ENCODE results near the gene RIPK3. TPM values are rescaled to one million over a fixed set of nuclear protein-coding genes. Genes with fewer than 3 reads are reported as not detected.
A peak's percentile ranks its signal among the peaks of the same experiment; 100 is the strongest.

RIPK3 gene
- polyA plus RNA-seq, 1 donor from 2014 or later = 14.8 TPM

- no peaks in the 10 kb centered on the region for H3K9me3 Mint-ChIP-seq
- H3K27ac Mint-ChIP-seq = peak overlapping the region; percentile 79 to 93 (median 88)
These were observed 27.8 kb downstream of the RIPK3 start for GRCh38 chr14:24311837-24312615.

DNA sequence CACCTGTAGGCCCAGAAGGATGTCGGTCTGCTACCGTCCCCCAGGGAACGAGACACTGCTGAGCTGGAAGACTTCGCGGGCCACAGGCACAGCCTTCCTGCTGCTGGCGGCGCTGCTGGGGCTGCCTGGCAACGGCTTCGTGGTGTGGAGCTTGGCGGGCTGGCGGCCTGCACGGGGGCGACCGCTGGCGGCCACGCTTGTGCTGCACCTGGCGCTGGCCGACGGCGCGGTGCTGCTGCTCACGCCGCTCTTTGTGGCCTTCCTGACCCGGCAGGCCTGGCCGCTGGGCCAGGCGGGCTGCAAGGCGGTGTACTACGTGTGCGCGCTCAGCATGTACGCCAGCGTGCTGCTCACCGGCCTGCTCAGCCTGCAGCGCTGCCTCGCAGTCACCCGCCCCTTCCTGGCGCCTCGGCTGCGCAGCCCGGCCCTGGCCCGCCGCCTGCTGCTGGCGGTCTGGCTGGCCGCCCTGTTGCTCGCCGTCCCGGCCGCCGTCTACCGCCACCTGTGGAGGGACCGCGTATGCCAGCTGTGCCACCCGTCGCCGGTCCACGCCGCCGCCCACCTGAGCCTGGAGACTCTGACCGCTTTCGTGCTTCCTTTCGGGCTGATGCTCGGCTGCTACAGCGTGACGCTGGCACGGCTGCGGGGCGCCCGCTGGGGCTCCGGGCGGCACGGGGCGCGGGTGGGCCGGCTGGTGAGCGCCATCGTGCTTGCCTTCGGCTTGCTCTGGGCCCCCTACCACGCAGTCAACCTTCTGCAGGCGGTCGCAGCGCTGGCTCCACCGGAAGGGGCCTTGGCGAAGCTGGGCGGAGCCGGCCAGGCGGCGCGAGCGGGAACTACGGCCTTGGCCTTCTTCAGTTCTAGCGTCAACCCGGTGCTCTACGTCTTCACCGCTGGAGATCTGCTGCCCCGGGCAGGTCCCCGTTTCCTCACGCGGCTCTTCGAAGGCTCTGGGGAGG lies 28.9 kb downstream of the RIPK3 start, which contains the start of gene LTB4R:
Gene LTB4R (plus strand): TSS at position 857 of the 959 bp plus-strand sequence. CDS start 4,150 bp downstream, outside the sequence.
- Mint-ChIP-seq H3K4me3 (peak within 1 kb of the TSS; percentile 38 to 93 (median 85)), H3K9me3 (no peaks in the 10 kb centered on the region), H3K27me3 (no peaks in the 10 kb centered on the region), H3K4me1 (peaks cover 21 to 45% (median 38%) of the 10 kb centered on the region in 3 donors), H3K36me3 (no peaks in the 10 kb centered on the region), H3K27ac (peak within 1 kb of the TSS; percentile 89 to 93 (median 92))

More at GRCh38 chr14:24311837-24312615, 27.8 kb downstream of the RIPK3 start:
- Mint-ChIP-seq H3K27me3 (no peaks in the 10 kb centered on the region), H3K4me1 (peaks cover 21 to 45% (median 38%) of the 10 kb centered on the region in 3 donors), H3K4me3 (peak overlapping the region; percentile 38 to 93 (median 85)), H3K36me3 (no peaks in the 10 kb centered on the region)

DNA sequence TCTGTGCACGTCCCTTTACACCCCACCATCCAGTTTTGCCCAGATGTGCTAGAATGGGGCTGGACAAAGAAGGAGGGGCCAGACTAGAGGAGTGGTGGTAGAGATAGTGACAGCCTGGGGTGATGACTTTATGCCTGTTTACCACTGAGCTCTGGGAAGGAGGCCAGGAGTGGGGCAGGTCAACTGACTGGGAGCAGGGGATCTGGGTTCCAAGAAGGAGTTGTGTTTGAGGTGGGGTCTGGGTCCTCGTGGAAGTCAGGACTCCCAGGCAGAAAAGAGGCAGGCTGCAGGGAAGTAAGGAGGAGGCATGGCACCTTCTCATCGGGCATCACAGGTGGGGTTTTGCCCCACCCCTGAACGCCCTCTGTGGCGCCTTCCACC lies 29.5 kb downstream of the RIPK3 start:
- Mint-ChIP-seq H3K4me3 (peak overlapping the region; percentile 38 to 93 (median 85)), H3K9me3 (no peaks in the 10 kb centered on the region), H3K27ac (peak overlapping the region; percentile 89 to 93 (median 92)), H3K4me1 (peaks cover 21 to 45% (median 38%) of the 10 kb centered on the region in 3 donors), H3K36me3 (peaks cover under 1% of the 10 kb centered on the region), H3K27me3 (no peaks in the 10 kb centered on the region)

DNA sequence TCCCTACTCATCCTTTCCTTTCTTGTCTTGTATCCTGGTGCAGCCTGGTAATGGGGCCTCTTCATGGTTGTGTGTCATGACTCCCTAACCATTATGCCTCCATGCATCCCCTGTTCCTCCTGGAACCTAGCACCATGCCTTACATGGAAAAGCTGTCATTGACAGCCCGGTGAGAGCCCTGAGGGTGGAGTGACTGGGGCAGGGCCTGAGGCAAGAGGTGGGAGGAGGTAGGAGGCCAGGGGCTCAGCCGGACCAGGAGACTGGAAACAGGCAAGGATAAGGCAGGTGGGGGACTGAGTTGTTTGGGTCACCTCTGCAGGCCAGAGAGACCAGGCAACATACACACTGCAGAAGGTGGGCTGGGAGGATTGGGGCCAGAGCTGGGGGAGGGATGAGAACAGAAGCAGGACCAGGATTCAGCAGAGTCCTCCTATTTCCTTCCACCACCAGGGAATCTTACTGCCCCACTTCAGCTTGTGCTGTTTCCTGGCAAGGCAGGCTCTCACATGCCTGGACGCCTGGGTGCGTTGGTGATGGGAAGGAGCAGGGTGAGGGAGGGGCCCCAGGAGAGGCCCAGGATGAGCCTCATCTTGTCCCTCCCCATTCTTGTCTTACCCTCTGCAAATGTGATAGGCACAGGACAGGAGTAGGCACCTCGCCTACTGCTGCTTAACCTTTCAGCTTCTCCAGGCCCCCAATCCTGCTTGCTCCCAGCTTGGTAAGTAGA lies 30.1 kb downstream of the RIPK3 start, which contains the start of gene LTB4R2:
Gene LTB4R2 (plus strand): TSS at position 603 of the 727 bp plus-strand sequence. CDS start 525 bp downstream, outside the sequence.
- Mint-ChIP-seq H3K4me1 (peaks cover 21 to 44% (median 39%) of the 10 kb centered on the region in 3 donors), H3K4me3 (peak within 1 kb of the TSS; percentile 38 to 93 (median 85)), H3K27me3 (no peaks in the 10 kb centered on the region), H3K36me3 (peaks cover 2% of the 10 kb centered on the region), H3K9me3 (no peaks in the 10 kb centered on the region), H3K27ac (peak within 1 kb of the TSS; percentile 92 to 93 (median 92))

DNA sequence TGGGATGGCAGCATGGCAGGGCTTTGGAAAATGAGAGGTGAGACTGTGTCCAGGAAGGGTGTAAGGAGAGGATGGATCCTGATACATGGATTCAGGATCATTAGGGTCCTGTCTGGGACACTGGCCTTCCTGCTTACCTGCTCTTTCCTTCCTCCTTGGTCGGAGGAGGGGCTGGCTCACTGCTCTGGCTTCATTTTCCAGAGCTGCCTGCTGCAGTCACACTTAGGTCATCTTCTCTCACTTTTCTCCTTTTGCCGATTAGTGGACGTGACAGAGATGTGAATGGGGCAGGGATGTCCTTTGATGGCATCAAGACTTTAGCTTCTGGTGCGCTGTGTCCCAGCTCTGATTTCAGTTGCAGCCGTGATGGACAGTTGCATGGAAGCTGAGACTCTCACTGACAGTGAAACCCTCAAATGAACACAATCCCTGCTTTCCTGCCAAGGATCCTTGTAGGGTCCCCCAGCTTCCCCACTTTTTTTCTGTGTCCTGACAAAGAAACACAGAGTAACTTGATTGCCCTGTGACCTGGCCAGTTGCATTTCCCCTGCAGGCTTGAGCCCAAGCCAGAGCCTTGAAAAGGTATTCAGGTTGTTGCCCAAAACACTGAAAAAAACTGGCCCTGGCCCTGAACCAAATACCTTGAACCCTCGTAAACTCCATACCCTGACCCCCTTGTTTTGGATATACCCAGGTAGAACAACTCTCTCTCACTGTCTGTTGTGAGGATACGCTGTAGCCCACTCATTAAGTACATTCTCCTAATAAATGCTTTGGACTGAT lies 31.3 kb downstream of the RIPK3 start:
- Mint-ChIP-seq H3K4me3 (peak overlapping the region in 1 of 4 donors; percentile 69), H3K27ac (peak overlapping the region; percentile 2 to 93 (median 92)), H3K4me1 (peaks cover 21 to 36% (median 35%) of the 10 kb centered on the region in 3 donors), H3K9me3 (no peaks in the 10 kb centered on the region), H3K36me3 (peaks cover 6% of the 10 kb centered on the region), H3K27me3 (no peaks in the 10 kb centered on the region)

DNA sequence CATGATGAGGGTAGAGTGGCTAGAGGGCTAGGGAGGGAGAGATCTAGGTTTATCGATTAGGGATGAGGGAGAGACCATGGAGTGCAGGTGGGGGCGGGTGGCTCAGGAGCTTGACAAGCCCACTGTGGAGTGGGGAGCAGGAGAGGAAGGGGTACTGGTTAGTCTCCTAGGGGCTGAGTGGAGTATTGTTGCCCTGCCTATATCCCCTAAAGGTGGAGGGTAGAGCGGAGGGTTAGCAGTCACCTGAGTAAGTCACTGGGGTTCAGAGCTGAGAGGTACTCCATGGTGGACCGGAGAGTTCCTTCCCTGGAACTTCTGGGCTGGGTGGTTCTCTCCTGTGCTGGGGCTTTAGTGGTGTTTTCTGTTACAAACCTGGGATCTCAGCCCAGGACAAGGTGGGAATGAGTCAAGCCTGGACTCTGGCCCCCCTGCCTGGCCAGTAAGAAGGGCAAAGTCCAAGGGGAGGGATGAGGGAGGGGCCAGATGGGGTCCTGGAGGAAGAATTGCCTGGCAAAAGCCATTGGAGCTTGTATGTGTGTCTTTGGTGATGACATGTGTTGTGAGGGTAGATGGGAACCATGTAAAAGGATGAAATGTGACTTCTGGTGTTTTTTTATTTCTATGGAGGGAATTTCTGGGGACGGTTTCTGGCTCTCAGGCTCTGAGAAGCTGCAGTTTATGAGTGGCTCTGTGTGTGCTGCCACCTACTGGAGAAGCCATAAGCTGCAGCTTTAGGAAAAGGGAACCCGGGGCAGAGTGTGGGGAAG lies 32.0 kb downstream of the RIPK3 start, which contains the start of gene CIDEB:
Gene CIDEB (minus strand): TSS at position 403 of the 767 bp plus-strand sequence. CDS start 119 bp downstream, at position 284.
- H3K36me3 Mint-ChIP-seq = peaks cover 6% of the 10 kb centered on the region
- peaks cover 21 to 30% (median 29%) of the 10 kb centered on the region in 3 donors for H3K4me1 Mint-ChIP-seq
- peak within 1 kb of the TSS in 1 of 4 donors; percentile 69 for H3K4me3 Mint-ChIP-seq
- H3K9me3 Mint-ChIP-seq = no peaks in the 10 kb centered on the region
- no peaks in the 10 kb centered on the region for H3K27me3 Mint-ChIP-seq
- peak within 1 kb of the TSS; percentile 2 to 93 (median 92) for H3K27ac Mint-ChIP-seq

DNA sequence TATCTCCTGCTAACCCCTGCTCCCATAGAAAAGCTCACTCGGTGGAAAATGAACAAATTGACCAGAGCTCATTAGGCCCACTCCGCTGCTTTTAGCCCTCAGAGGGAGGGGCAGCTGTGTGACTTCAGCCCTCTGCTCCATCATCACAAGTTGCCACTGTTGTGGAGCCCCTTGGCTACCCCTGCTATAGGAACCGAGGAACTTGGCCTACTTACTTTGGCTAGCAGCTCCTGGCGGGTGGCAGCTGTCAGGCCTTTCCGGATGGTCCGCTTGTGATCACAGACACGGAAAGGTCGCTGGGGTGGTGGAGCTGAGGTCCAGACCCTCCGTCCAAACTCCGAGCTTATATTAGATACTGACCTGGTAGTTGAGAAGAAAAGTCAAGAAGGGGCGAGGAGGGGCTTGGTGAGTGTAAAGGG lies 32.6 kb downstream of the RIPK3 start:
- Mint-ChIP-seq H3K27ac (peak overlapping the region in 1 of 3 donors; percentile 93), H3K9me3 (no peaks in the 10 kb centered on the region), H3K36me3 (peaks cover 6% of the 10 kb centered on the region), H3K4me3 (peak overlapping the region in 1 of 4 donors; percentile 22), H3K27me3 (no peaks in the 10 kb centered on the region), H3K4me1 (peaks cover 18 to 26% (median 24%) of the 10 kb centered on the region in 3 donors)

GRCh38 chr14:24304019-24304387 lies 35.8 kb downstream of the RIPK3 start:
- Mint-ChIP-seq H3K4me3 (peak overlapping the region in 1 of 4 donors; percentile 87), H3K36me3 (peaks cover 6% of the 10 kb centered on the region), H3K9me3 (no peaks in the 10 kb centered on the region), H3K27ac (peak overlapping the region in 1 of 3 donors; percentile 39), H3K27me3 (no peaks in the 10 kb centered on the region), H3K4me1 (peaks cover 21 to 27% (median 27%) of the 10 kb centered on the region in 3 donors)

GRCh38 chr14:24300326-24300980 lies 39.3 kb downstream of the RIPK3 start:
- peaks cover 27 to 39% (median 34%) of the 10 kb centered on the region in 3 donors for H3K4me1 Mint-ChIP-seq
- no peaks in the 10 kb centered on the region for H3K9me3 Mint-ChIP-seq
- peaks cover 6% of the 10 kb centered on the region for H3K36me3 Mint-ChIP-seq
- H3K27me3 Mint-ChIP-seq = no peaks in the 10 kb centered on the region
- H3K4me3 Mint-ChIP-seq = peak overlapping the region; percentile 87 to 99 (median 94)
- H3K27ac Mint-ChIP-seq = peak overlapping the region; percentile 53 to 84 (median 82)

DNA sequence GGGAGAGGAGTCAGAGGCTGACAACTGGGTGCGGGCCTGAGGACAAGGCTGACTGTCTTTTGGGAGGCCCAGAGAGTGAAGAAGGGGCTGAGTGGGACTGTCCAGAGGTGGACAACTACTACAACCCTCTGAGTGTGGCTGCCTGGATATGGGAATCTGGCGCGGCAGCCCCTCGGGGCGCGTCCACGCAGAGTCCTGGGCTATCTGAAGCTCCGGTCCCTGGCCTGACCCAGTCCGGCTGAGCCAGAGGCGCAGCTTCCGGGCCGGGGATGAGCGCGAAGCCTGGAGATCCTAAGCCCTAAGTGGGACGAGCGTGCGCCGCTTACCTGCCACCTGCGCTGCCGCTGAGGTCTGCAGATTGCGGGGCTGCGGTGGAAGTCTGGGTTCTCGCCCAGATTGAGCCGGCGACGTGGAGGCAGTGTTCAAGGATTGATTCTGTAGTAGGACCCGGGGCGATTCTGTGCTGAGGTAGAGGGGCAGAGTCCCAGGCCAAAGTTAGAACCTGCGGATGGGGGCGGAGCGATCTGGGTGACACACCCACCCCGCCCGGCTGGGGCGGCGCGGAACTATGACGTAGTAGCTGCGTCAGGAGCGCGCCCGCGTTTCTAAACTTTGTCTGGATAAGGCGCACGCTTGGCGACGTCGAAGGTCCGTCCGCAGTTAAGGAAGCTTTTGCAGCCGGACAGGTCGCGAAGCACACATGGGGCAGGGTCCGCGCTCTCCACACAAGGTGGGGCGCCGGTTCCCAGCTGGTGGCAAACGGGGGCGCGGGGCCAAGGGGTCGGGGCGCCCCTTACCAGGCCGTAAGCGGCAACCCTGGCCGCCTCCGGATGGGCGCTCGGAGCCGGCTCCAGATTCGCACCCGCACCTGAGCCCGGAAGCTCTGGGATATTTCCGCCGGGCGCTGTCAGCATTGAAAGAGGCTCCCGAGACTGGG lies 40.3 kb downstream of the RIPK3 start, which contains the start of the genes DHRS1 and NOP9:
Gene DHRS1 (minus strand): TSS at position 526 of the 937 bp plus-strand sequence. CDS start 674 bp downstream, outside the sequence.
Gene NOP9 (plus strand): TSS at position 596 of the 937 bp plus-strand sequence. CDS start 105 bp downstream, at position 701.
- H3K4me1 Mint-ChIP-seq = peaks cover 27 to 39% (median 35%) of the 10 kb centered on the region in 3 donors
- no peaks in the 10 kb centered on the region for H3K27me3 Mint-ChIP-seq
- H3K36me3 Mint-ChIP-seq = peaks cover 3% of the 10 kb centered on the region
- peak within 1 kb of the TSS; percentile 87 to 99 (median 94) for H3K4me3 Mint-ChIP-seq
- H3K27ac Mint-ChIP-seq = peak within 1 kb of the TSS; percentile 82 to 98 (median 97)
- no peaks in the 10 kb centered on the region for H3K9me3 Mint-ChIP-seq

DNA sequence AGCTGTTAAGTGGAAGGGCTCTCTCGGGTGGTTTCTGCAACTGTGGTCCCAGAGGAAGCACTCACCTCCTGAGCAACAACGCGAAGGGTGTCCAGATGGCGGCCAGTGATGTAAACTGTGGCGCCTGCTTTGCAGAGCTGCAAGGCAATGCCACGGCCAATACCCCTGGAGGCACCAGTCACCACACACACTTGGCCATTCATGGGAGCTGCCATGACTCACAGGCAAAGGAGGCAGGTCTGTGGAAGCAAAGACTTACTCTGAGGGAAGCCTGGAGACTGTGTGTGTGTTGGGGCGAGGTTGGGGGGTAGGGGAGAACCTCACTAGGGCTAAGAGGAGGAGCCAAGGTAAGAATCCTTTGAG lies 40.9 kb downstream of the RIPK3 start:
- H3K36me3 Mint-ChIP-seq = peaks cover 3% of the 10 kb centered on the region
- peak overlapping the region; percentile 87 to 99 (median 94) for H3K4me3 Mint-ChIP-seq
- H3K27ac Mint-ChIP-seq = peak overlapping the region; percentile 51 to 98 (median 82)
- H3K27me3 Mint-ChIP-seq = no peaks in the 10 kb centered on the region
- peaks cover 27 to 39% (median 35%) of the 10 kb centered on the region in 3 donors for H3K4me1 Mint-ChIP-seq
- no peaks in the 10 kb centered on the region for H3K9me3 Mint-ChIP-seq
